WI38 (cell line): ENCODE results near the gene NRG3.

Experiments used
- H3K4me3 ChIP-seq: 2 replicates; pipeline ENCODE4 v1.5.1; 2011; ENCODE audit warnings: low read depth, mild to moderate bottlenecking, control low read depth, low read length
- TF ChIP-seq, protein P1 (sequence below): IDR thresholded peaks from 2 replicates; pipeline ENCODE4 v1.5.1; 2012; ENCODE audit warnings: low read depth, mild to moderate bottlenecking, control low read depth, low read length

Gene NRG3

DNA sequence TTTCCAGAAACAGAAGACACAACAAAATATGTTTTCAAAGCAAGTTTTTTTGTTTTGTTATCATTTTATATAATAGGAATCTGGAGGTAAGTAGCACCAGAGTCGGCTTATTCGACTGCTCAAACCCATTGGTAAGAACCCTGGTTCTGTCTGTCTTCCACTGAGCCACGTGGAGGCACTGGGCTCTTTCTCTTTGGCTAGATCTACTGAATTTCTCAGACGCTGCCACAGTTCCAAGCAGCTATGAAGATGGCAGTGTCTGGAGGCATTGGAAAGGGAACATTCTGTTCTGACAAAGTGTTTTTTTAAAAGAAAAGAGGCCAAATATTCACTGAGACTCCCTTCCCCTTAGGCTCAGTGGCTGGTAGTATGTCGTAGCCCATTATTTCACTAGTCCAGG lies 338.8 kb downstream of the NRG3 start:
- TF ChIP-seq, protein P1, sequence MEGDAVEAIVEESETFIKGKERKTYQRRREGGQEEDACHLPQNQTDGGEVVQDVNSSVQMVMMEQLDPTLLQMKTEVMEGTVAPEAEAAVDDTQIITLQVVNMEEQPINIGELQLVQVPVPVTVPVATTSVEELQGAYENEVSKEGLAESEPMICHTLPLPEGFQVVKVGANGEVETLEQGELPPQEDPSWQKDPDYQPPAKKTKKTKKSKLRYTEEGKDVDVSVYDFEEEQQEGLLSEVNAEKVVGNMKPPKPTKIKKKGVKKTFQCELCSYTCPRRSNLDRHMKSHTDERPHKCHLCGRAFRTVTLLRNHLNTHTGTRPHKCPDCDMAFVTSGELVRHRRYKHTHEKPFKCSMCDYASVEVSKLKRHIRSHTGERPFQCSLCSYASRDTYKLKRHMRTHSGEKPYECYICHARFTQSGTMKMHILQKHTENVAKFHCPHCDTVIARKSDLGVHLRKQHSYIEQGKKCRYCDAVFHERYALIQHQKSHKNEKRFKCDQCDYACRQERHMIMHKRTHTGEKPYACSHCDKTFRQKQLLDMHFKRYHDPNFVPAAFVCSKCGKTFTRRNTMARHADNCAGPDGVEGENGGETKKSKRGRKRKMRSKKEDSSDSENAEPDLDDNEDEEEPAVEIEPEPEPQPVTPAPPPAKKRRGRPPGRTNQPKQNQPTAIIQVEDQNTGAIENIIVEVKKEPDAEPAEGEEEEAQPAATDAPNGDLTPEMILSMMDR: no peak

DNA sequence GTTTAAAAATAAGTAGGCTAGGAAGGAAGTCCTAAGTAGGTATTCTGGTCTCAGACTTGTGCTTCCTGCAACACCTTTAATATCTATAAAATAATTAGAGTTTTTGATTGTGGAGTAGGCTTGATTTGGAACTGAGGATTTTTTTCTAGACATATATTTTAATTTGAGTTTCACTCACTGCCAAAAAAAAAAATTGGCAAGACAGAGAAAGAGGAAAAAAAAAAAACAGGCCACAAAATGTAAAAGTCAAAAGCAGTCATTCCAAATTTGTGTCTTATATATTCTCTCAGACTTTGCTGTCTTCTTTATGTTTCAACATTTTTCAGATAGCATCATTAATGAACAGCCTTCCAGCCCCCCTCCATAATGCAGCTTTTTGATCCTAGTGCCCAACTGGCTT lies 346.1 kb downstream of the NRG3 start:
- H3K4me3 ChIP-seq: no peak overlapping the region
- TF ChIP-seq, protein P1: no peak

More for the DNA sequence above, 338.8 kb downstream of the NRG3 start:
- no peak overlapping the region for H3K4me3 ChIP-seq

DNA sequence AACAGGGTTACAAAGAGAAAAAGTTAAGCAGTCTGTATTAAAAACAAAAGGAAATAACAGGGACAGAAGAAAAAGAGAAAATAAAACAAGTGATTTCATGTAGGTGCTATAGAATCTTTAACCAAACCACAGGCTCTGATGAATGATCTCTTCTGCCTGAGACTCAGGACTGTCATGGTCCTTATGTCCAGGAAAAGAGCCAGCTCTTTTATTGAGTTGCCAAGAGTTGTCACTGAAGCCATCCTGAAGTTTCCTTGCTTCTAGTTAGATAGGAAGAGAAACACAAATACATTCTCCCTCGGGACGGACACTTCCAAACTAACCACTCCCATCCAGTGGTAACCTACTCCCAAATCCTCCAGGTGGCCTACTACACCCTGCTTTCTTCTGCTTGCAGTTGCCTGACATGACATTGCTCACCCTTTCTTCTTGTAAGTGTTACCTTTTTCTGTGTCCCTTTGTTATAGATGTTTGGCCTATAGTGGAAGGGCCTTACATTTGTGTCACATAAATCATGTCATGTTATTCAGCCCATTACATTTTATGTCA lies 346.7 kb downstream of the NRG3 start:
- TF ChIP-seq, protein P1: no peak
- no peak overlapping the region for H3K4me3 ChIP-seq

DNA sequence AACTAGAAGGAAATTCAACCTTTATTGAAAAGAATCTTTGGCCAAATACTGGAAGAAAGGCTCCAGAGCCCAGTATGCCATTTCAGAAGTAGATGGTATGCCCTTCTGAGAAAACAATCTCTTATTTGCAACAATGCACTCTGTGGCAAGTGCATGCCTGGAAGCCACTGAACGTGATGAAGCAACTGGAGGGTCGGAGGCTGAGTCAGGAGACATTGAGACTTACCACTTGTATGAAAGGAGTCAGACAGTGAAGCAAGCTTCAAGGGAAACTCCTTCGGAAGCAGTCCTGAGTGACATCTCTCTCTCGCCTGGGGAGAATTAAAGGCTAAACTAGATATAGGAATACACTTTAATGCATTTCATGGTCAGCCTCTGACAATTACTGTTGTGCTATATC lies 353.7 kb downstream of the NRG3 start:
- TF ChIP-seq, protein P1: no peak
- H3K4me3 ChIP-seq: no peak overlapping the region

DNA sequence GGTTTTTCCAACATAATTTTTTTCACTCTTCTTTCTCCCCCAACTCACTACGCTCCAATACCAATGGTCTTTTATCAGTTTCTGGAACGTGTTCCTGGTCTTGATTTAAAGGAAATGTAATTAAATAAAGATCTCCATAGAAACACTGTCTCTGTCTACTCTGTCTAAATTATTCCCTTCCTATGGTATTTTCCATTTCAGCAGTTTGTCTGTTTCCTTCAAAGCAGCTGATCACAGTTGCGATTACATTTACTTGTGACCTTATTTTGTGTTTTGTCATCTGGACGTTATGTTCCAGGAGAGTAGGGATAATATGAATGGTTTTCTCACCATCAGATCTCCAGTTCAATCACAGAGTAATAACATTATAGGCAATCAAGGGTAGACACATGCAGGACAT lies 359.2 kb downstream of the NRG3 start:
- TF ChIP-seq, protein P1: no peak
- H3K4me3 ChIP-seq: no peak overlapping the region

DNA sequence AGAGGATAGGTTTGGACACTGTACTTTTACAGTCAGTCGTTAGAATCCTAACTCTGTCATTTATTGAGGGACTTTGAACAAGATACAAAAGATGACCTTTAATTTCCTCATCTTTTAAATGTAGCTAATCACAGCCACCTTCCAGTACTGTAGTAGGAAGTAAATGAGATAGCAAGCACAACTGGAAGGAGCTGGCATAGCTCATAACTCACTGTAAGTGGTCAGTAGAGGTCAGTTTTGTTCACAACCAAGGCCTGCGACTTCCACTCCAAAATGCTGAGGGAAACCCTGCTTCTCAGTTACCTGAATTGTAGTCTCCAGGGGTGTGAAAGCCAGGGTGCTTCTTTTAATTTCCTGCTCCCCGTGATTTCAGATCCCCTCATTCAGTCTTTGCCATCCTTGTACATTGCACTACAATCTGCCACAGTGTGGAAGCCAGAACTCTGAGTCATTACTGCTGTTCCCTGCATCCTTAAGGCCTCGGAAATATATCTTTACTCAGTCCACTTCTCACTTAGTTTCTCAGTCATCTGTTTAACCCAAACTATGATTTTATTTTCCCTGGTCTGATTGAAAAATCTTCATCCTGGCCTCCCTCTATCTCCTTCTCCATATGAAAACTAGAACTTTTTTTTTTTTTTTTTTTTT lies 361.2 kb downstream of the NRG3 start:
- TF ChIP-seq, protein P1: no peak
- no peak overlapping the region for H3K4me3 ChIP-seq

DNA sequence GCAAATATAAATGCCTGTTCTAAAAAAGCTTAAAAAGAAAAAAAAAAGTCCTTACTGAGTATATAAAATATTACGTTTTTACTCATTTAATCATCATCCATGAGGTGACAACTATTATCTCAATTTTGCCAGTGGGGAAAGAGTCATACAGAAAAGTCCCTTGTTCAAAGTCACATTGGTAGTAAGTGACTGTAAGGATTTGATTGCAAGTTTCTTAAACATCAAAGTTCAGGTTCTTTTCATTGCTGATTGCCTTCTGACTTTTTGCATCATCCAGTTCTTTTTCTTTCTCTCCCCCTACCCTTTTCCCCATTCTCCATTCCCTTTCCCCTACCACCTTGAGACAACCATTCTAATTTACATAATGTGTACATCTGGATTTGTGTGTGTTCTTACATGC lies 363.3 kb downstream of the NRG3 start:
- no peak overlapping the region for H3K4me3 ChIP-seq
- TF ChIP-seq, protein P1: no peak
